Astrocyte (in vitro differentiated cells and primary cell): ENCODE data around the gene C10orf105. TPM values are rescaled to one million over a fixed set of nuclear protein-coding genes. Genes with fewer than 3 reads are reported as not detected.
A peak's percentile ranks its signal among the peaks of the same experiment; 100 is the strongest.

Experiments used
- DNase-seq: peaks from one replicate; pipeline ENCODE4 v3.0.0-alpha.2; 2010; ENCODE audit warnings: low read depth
- FAIRE-seq: peaks from 2 replicates; lab custom pipeline; 2011; peaks lifted over from hg19 to GRCh38; lab: Jason Lieb, UNC
- H2AFZ ChIP-seq: 2 replicates; pipeline ENCODE4 v1.6.0; 2012; ENCODE audit warnings: low read depth, low read length, inconsistent platforms
- H3K27ac ChIP-seq: 2 replicates; pipeline ENCODE4 v1.5.1; 2011; ENCODE audit warnings: low read depth, low read length, inconsistent platforms
- H3K27me3 ChIP-seq: 2 replicates; pipeline ENCODE4 v1.6.0; 2011; ENCODE audit warnings: low read length, inconsistent platforms; ENCODE audit not compliant: insufficient read depth
- H3K36me3 ChIP-seq: 2 replicates; pipeline ENCODE4 v1.5.1; 2011; ENCODE audit warnings: low read length, inconsistent platforms; ENCODE audit not compliant: insufficient read depth
- H3K4me1 ChIP-seq: 2 replicates; pipeline ENCODE4 v1.5.1; 2011; ENCODE audit warnings: low read length, inconsistent platforms; ENCODE audit not compliant: insufficient read depth
- H3K4me2 ChIP-seq: 2 replicates; pipeline ENCODE4 v1.6.0; 2012; ENCODE audit warnings: low read length, inconsistent platforms
- H3K4me3 ChIP-seq: 2 replicates; pipeline ENCODE4 v1.5.1; 2011; ENCODE audit warnings: low read depth, mild to moderate bottlenecking, low read length, inconsistent platforms; ENCODE audit not compliant: insufficient read depth
- H3K79me2 ChIP-seq: 2 replicates; pipeline ENCODE4 v1.6.0; 2012; ENCODE audit warnings: mild to moderate bottlenecking, low read length, inconsistent platforms; ENCODE audit not compliant: insufficient read depth
- H3K9ac ChIP-seq: 2 replicates; pipeline ENCODE4 v1.6.0; 2012; ENCODE audit warnings: mild to moderate bottlenecking, low read length, inconsistent platforms
- H3K9me3 ChIP-seq: 2 replicates; pipeline ENCODE4 v1.5.1; 2012; ENCODE audit warnings: low read depth, mild to moderate bottlenecking, low read length, inconsistent platforms; ENCODE audit not compliant: insufficient read depth
- H4K20me1 ChIP-seq: 2 replicates; pipeline ENCODE4 v1.6.0; 2012; ENCODE audit warnings: low read length, inconsistent platforms; ENCODE audit not compliant: insufficient read depth
- H3K27ac Mint-ChIP-seq: one replicate; pipeline ENCODE4 v1.8.0; 2021; ENCODE audit warnings: mild to moderate bottlenecking, mixed read lengths; ENCODE audit not compliant: unreplicated experiment
- H3K27me3 Mint-ChIP-seq: one replicate; pipeline ENCODE4 v1.8.0; 2021; ENCODE audit warnings: low read depth, mixed read lengths; ENCODE audit not compliant: unreplicated experiment
- H3K36me3 Mint-ChIP-seq: one replicate; pipeline ENCODE4 v1.8.0; 2021; ENCODE audit warnings: low read depth, mixed read lengths; ENCODE audit not compliant: unreplicated experiment
- H3K4me1 Mint-ChIP-seq: one replicate; pipeline ENCODE4 v1.8.0; 2021; ENCODE audit warnings: low read depth, mixed read lengths; ENCODE audit not compliant: unreplicated experiment
- H3K4me3 Mint-ChIP-seq: one replicate; pipeline ENCODE4 v1.8.0; 2021; ENCODE audit warnings: mild to moderate bottlenecking, moderate library complexity, mixed read lengths; ENCODE audit not compliant: unreplicated experiment
- H3K9me3 Mint-ChIP-seq: one replicate; pipeline ENCODE4 v1.8.0; 2021; ENCODE audit warnings: mild to moderate bottlenecking, mixed read lengths; ENCODE audit not compliant: unreplicated experiment
- CTCF ChIP-seq: IDR thresholded peaks from 2 replicates; pipeline ENCODE4 v1.5.1; 2011; ENCODE audit warnings: low read depth, mild to moderate bottlenecking, inconsistent platforms, low read length, moderate library complexity; ENCODE audit not compliant: insufficient read depth
- EZH2 ChIP-seq: IDR thresholded peaks from 2 replicates; pipeline ENCODE4 v1.6.1; 2012; ENCODE audit warnings: mild to moderate bottlenecking, low read length, inconsistent platforms; ENCODE audit not compliant: insufficient read depth
- total RNA-seq: library from RNA; stranded (reverse); gene quantifications from 2 replicates; pipeline ENCODE4 v1.2.1, GENCODE V29; 2021

C10orf105 gene
- total RNA-seq, 1 donor from 2014 or later = not detected

- peaks cover 4% of the 10 kb centered on the region for H3K9me3 Mint-ChIP-seq
- no peak overlapping the region for H3K27ac ChIP-seq
- H3K36me3 ChIP-seq = no peaks in the 10 kb centered on the region
- H3K4me3 Mint-ChIP-seq = no peak overlapping the region
- H3K4me2 ChIP-seq = no peak overlapping the region
- H4K20me1 ChIP-seq = no peaks in the 10 kb centered on the region
- peaks cover 42% of the 10 kb centered on the region for H3K27me3 Mint-ChIP-seq
- DNase-seq (no peak), FAIRE-seq (no peak)
- TF ChIP-seq CTCF (no peak), EZH2 (no peak)
- no peak overlapping the region for H3K9ac ChIP-seq
- no peak overlapping the region for H3K4me3 ChIP-seq
- H2AFZ ChIP-seq = no peak overlapping the region
- H3K4me1 Mint-ChIP-seq = no peaks in the 10 kb centered on the region
- no peaks in the 10 kb centered on the region for H3K36me3 Mint-ChIP-seq
- H3K27me3 ChIP-seq = no peaks in the 10 kb centered on the region
- H3K79me2 ChIP-seq = no peaks in the 10 kb centered on the region
- H3K27ac Mint-ChIP-seq = no peak overlapping the region
- no peaks in the 10 kb centered on the region for H3K4me1 ChIP-seq
- peaks cover 3% of the 10 kb centered on the region for H3K9me3 ChIP-seq
Measured at GRCh38 chr10:71739358-71739900, 19.9 kb upstream of the C10orf105 start.

- H3K9me3 Mint-ChIP-seq = peaks cover 5% of the 10 kb centered on the region
- Histone ChIP-seq H3K27me3 (no peaks in the 10 kb centered on the region), H2AFZ (no peak overlapping the region), H3K36me3 (no peaks in the 10 kb centered on the region), H3K9me3 (peaks cover 3% of the 10 kb centered on the region), H3K4me1 (no peaks in the 10 kb centered on the region), H3K4me3 (no peak overlapping the region), H3K9ac (no peak overlapping the region), H3K79me2 (no peaks in the 10 kb centered on the region), H4K20me1 (no peaks in the 10 kb centered on the region), H3K4me2 (no peak overlapping the region), H3K27ac (no peak overlapping the region)
- DNase-seq (no peak), FAIRE-seq (no peak)
- no peaks in the 10 kb centered on the region for H3K36me3 Mint-ChIP-seq
- H3K4me1 Mint-ChIP-seq = no peaks in the 10 kb centered on the region
- TF ChIP-seq EZH2 (no peak), CTCF (no peak)
- peaks cover 39% of the 10 kb centered on the region for H3K27me3 Mint-ChIP-seq
- H3K27ac Mint-ChIP-seq = no peak overlapping the region
- H3K4me3 Mint-ChIP-seq = no peak overlapping the region
Measured at GRCh38 chr10:71737834-71738197, 18.2 kb upstream of the C10orf105 start.

- H2AFZ ChIP-seq = no peak overlapping the region
- H3K36me3 Mint-ChIP-seq = no peaks in the 10 kb centered on the region
- H3K4me3 Mint-ChIP-seq = no peak overlapping the region
- DNase-seq (no peak), FAIRE-seq (no peak)
- H3K9me3 Mint-ChIP-seq = peaks cover 3% of the 10 kb centered on the region
- H3K27me3 ChIP-seq = no peaks in the 10 kb centered on the region
- peak overlapping the region; percentile 88 for H3K27ac Mint-ChIP-seq
- H3K4me1 ChIP-seq = no peaks in the 10 kb centered on the region
- H3K9me3 ChIP-seq = no peaks in the 10 kb centered on the region
- no peak overlapping the region for H3K4me2 ChIP-seq
- no peak overlapping the region for H3K27ac ChIP-seq
- H3K9ac ChIP-seq = no peak overlapping the region
- H3K79me2 ChIP-seq = no peaks in the 10 kb centered on the region
- TF ChIP-seq EZH2 = no peak
- no peak for TF ChIP-seq CTCF
- no peak overlapping the region for H3K4me3 ChIP-seq
- peaks cover 40% of the 10 kb centered on the region for H3K27me3 Mint-ChIP-seq
- H3K36me3 ChIP-seq = no peaks in the 10 kb centered on the region
- H3K4me1 Mint-ChIP-seq = no peaks in the 10 kb centered on the region
- H4K20me1 ChIP-seq = no peaks in the 10 kb centered on the region
Measured at GRCh38 chr10:71737001-71737833, 17.6 kb upstream of the C10orf105 start.
